ENCODE measurements around the gene DLX4.

Gene DLX4

DNA sequence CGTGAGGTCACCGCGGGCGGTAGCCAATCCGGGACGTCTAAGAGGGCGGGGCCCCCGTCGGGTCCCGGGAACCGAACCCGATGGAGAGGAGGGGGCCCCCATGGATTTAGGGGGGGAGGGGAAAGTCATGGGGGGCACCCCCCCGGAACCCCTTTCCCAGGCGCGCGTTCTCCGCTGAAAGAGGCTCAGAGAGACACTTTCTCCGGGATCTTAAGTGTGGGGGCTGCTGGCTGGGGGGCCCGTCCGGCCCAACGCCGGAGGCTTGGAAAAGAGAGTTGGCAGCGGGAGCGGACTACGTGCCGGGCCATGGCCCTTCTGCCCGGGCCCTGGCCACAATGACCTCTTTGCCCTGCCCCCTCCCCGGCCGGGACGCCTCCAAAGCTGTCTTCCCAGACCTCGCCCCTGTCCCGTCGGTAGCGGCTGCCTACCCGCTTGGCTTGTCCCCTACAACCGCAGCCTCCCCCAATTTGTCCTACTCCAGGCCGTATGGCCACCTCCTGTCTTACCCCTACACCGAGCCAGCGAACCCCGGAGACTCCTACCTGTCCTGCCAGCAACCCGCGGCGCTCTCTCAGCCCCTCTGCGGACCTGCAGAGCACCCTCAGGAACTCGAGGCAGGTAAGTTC lies at the start of gene DLX4:
Gene DLX4 (plus strand): TSS at position 57 of the 626 bp plus-strand sequence. CDS start 279 bp downstream, at position 336.
- DNase-seq: no peak

- no peak for DNase-seq
Measured at GRCh38 chr17:49920030-49920769, 48.8 kb upstream of the DLX4 start.

DNA sequence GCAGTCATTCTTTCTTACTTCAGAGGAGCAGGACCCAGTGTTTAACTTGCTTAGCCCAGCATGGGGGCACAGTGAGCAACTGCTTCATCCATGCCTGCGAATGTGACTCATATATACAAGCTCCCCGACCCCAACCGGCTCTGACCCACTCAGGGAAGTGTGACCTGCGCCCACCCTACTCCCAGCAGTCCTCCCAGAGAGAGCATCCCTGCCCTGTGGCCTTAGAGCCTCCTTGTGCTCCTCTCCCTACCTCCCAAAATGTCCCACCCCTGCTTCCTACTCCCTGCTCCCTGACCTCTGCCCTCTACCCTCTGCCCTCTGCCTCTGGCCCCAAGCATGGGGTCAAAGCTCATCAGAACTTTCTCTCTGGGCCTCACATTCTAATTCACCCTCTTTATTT lies 46.9 kb upstream of the DLX4 start:
- no peak for DNase-seq

- no peak for DNase-seq
Measured at GRCh38 chr17:49924116-49924515, 44.9 kb upstream of the DLX4 start.

DNA sequence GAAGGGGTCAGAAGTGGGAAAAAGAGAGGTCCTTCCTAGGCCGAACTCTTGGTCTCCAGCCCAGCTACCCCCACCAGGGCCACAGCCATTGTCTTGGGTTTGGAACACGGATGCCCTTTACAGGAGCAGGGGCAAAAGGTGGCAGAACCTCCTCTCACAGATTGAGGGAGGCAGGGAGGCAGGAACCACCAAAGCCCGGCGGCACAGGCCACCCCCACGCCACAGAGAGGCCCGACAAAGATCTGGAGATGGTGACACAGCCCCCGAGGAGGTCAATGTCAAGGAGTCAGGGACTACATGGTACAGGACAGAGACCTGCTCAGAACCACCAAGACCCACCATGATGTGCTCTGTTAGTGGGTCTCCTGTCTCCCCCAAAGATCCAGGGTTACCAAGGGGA lies 44.4 kb upstream of the DLX4 start:
- DNase-seq: no peak

GRCh38 chr17:49925921-49926320 lies 43.1 kb upstream of the DLX4 start:
- no peak for DNase-seq

DNA sequence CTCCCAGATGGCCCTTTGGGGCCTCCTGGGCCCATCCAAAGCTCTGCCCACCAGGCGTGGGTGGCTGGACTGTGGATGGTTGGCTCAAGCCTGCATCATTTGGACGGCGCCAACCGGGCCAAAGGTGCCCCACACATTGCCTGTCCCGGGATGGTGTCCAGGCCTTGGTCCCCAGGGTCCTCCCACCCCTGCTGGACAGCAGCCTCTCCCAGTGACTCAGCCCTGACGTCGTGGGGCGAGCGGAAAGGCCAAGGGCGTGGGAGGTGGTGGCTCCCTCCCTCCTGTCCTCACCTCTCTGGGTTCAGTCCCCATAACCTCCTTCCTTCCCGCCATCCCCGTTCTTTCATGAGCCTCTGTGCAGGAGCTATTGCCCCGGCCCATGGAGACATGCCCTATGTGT lies 42.1 kb upstream of the DLX4 start:
- DNase-seq: no peak

DNA sequence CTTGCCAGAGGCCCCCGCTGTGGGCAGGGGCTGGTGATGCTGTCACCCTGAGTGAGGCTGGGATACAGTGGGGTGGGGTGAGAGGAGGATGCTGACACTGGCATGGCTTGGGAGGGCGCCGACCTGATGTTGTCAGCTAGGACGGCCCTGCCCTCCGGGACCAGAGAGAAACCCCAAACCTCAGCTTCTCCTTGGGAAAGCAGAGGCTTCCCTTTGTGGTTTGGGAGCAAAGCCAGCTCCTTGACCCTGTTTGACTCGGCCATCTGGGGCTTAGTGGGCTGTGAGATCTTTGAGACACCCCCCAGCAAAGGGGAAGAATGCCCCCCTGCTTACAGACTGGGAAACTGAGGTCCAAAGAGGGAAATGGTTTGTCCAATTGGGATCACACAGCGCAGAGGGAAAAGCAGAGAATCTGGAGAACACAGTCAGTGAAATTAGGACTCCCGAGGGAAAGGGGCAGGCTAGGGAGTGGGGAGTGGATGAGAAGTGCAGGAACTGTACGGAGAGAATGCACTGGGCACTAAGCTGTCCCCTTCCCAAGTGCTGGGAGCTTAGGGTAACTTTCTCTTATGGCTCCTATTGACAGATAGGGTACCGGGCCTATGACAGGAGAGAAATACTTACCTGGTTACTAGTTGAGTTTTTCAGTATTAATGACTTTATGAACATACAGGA lies 40.7 kb upstream of the DLX4 start:
- DNase-seq: no peak

DNA sequence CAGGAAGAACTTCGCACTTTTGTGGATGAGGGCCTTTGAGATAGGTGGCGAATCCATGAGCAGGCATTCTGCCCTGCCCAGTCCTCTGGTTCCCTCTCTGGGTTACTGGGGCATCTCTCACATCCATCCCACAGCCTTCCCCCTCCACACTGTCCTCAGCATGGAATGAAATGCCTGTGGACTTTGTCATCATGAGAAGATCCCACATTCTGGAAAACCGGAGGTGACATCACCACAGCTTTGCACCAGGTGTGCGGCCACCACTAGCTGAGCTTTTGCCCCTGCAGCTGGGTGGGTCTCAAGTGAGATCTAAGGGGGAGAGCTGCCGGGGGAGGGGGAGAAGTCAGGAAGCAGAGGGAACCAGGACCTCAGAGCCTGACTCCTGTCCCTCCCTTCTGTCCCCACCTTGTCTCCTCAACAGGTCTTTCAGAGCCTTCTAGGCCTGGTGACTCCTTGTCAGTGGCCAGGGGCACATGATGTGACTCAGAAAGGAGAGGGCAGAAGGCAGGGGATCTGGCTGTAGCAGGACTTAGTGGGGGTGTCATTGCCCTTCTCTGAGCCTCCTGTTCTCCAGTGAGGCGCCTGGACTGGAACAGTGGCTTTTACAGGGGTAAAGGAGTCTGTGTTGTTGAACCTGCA lies 40.0 kb upstream of the DLX4 start:
- DNase-seq: no peak

GRCh38 chr17:49930880-49931279 lies 38.1 kb upstream of the DLX4 start:
- DNase-seq: no peak

GRCh38 chr17:49931416-49932137 lies 37.4 kb upstream of the DLX4 start:
- no peak for DNase-seq

DNA sequence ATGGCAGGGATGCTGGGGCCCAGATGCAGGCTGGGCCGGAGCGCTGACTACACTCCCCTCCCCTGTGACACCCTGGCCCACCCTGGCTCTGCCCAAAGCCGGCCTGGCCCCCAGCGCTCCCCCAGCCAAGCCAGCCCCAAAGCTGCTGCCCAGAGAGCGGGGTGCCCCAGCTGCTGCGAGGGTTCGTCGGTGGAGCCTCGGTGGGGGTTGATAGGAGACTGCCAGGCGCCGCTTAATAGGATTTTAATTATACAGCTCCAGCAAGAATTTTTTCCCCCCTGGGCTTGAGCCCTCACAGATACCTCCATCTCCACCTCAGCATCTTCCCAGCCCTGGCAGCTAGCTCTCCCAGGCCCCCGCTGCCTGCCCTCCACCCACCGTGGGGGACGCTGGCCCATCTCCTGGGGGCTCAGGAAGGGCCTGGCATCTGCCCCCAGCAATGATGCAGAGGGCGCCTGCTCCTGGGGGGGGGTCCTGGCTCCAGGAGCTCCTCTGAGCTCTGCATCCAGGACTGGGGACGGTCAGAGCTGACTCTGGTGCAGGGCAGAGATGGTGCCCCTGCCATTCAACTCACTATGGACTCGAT lies 36.8 kb upstream of the DLX4 start:
- no peak for DNase-seq

DNA sequence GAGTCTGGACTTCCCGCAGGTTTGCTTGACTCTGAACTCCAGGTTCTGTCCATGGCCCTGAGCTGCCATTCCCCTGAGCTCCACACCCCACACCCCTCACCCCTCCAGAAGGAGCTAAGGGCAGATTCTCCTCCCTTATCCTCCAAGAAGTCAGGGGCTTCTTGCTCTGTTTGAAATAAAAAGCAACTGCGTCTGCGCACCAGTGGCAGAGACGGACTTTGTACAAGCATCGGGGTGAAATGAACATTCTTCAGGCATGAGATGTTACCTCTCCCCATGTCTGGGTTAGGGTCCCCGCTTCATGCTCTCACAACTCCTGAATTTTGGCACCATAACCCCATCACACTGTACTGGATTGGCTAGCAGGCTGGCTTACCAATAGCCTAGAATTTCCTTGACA lies 36.1 kb upstream of the DLX4 start:
- DNase-seq: no peak

DNA sequence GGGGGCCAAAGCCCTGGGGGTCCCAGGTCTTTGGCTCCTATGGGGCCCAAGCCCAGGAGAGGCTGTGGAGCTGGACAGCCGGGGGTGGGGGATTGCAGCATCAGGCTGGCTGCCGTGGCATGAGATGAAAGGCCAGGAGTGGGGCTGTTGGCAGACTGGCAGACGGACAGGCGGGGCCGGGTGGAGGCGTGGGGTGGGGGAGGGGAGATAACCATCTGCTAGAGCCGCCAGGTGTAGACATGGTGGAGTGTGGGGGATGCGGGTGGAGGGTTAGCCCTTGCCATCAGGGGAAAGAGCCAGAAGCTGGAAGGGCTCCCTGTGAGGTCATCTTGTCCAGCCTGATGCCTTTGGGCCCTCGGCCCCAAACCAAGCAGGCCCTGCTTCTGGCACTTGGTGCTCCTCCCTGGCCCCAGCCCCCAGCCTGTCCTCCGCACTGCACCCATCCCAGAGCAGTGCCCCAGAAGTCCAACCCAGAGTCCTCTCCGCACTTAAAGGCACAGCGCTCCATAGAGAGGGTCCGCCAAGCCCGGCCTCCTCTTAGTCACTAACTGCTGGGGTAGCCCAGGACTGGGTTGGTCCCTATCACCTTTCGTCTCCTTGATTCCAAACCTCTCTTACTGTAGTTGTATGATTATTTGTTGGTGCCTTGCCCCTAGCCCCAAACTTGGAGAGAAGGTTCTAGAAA lies 33.3 kb upstream of the DLX4 start:
- no peak for DNase-seq

- DNase-seq: no peak
Measured at GRCh38 chr17:49936386-49936785, 32.6 kb upstream of the DLX4 start.

GRCh38 chr17:49939318-49939717 lies 29.7 kb upstream of the DLX4 start:
- no peak for DNase-seq

GRCh38 chr17:49941427-49941826 lies 27.6 kb upstream of the DLX4 start:
- no peak for DNase-seq

GRCh38 chr17:49942947-49943346 lies 26.0 kb upstream of the DLX4 start:
- DNase-seq: no peak

DNA sequence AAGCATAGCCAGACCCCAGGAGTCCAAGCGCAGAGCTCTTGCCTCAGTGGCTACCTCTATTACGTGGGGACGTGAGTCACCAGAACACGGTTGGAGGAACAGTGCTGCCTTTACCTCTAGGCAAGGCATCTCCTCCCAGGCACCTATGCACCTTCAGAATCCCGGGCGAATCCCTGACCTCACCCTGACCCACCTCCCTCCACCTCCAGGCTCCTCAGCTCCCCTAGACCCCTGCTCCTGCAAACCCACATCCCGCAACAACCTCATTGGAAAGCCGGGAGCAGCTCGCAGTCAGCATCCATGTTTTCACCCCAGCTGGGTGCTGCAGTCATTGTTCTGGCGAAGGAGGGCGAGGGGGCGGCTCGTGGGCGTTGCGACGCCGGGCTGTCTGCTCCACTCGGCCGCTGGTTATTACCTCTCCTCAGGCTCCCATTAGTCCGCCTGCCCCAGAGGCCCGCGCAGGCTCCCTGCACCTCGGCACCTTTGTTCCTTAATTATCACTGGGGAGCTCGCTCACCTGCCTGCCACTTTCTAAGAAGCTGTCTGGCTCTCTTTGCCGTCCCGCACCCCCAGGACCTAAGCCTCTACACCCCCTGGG lies 24.6 kb upstream of the DLX4 start:
- DNase-seq: no peak

GRCh38 chr17:49946208-49946607 lies 22.8 kb upstream of the DLX4 start:
- no peak for DNase-seq

GRCh38 chr17:49946964-49947584 lies 21.9 kb upstream of the DLX4 start:
- DNase-seq: no peak

All from activated CD4-positive, alpha-beta T cell treated with anti-CD3 and anti-CD28 coated beads, Interleukin-2, amount 50 U/mL, for 16 hours (primary cell).